ENCODE measurements around the gene FNDC3A. TPM values are rescaled to one million over a fixed set of nuclear protein-coding genes. Genes with fewer than 3 reads are reported as not detected.

The FNDC3A gene
- total and polyA plus RNA-seq, 4 donors: 25.2 to 89.5 (median 32.1) TPM

- Histone ChIP-seq H3K4me3 (ENCODE audit: low read depth in 1 of 3, low read length in 3 of 3) (no peak overlapping the region), H3K27me3 (ENCODE audit: control insufficient read depth in 4 of 4, insufficient read depth in 4 of 4, low read length in 3 of 4) (no peaks in the 10 kb centered on the region), H3K36me3 (ENCODE audit: control insufficient read depth in 4 of 4, insufficient read depth in 3 of 4, low read depth in 1 of 4, low read length in 3 of 4) (no peaks in the 10 kb centered on the region), H3K9me3 (ENCODE audit: control insufficient read depth in 4 of 4, low read length in 3 of 4) (no peaks in the 10 kb centered on the region), H3K27ac (ENCODE audit: low read depth in 1 of 2, low read length in 2 of 2) (no peak overlapping the region), H3K4me1 (ENCODE audit: control insufficient read depth in 4 of 4, insufficient read depth in 4 of 4, low read length in 3 of 4) (no peaks in the 10 kb centered on the region), H3K9ac (ENCODE audit: low read depth in 1 of 2, low read length in 2 of 2) (no peak overlapping the region)
- TF ChIP-seq RAD21 (IDR thresholded peaks at IDR 0.05) (no peak), JUND (IDR thresholded peaks at IDR 0.05) (no peak), FOXA1 (IDR thresholded peaks at IDR 0.05) (no peak), ZBTB33 (IDR thresholded peaks at IDR 0.05) (no peak)
- TF ChIP-seq, protein P1, sequence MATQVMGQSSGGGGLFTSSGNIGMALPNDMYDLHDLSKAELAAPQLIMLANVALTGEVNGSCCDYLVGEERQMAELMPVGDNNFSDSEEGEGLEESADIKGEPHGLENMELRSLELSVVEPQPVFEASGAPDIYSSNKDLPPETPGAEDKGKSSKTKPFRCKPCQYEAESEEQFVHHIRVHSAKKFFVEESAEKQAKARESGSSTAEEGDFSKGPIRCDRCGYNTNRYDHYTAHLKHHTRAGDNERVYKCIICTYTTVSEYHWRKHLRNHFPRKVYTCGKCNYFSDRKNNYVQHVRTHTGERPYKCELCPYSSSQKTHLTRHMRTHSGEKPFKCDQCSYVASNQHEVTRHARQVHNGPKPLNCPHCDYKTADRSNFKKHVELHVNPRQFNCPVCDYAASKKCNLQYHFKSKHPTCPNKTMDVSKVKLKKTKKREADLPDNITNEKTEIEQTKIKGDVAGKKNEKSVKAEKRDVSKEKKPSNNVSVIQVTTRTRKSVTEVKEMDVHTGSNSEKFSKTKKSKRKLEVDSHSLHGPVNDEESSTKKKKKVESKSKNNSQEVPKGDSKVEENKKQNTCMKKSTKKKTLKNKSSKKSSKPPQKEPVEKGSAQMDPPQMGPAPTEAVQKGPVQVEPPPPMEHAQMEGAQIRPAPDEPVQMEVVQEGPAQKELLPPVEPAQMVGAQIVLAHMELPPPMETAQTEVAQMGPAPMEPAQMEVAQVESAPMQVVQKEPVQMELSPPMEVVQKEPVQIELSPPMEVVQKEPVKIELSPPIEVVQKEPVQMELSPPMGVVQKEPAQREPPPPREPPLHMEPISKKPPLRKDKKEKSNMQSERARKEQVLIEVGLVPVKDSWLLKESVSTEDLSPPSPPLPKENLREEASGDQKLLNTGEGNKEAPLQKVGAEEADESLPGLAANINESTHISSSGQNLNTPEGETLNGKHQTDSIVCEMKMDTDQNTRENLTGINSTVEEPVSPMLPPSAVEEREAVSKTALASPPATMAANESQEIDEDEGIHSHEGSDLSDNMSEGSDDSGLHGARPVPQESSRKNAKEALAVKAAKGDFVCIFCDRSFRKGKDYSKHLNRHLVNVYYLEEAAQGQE (IDR thresholded peaks at IDR 0.05): no peak
- TF ChIP-seq, protein P2, sequence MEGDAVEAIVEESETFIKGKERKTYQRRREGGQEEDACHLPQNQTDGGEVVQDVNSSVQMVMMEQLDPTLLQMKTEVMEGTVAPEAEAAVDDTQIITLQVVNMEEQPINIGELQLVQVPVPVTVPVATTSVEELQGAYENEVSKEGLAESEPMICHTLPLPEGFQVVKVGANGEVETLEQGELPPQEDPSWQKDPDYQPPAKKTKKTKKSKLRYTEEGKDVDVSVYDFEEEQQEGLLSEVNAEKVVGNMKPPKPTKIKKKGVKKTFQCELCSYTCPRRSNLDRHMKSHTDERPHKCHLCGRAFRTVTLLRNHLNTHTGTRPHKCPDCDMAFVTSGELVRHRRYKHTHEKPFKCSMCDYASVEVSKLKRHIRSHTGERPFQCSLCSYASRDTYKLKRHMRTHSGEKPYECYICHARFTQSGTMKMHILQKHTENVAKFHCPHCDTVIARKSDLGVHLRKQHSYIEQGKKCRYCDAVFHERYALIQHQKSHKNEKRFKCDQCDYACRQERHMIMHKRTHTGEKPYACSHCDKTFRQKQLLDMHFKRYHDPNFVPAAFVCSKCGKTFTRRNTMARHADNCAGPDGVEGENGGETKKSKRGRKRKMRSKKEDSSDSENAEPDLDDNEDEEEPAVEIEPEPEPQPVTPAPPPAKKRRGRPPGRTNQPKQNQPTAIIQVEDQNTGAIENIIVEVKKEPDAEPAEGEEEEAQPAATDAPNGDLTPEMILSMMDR (IDR thresholded peaks at IDR 0.05; ENCODE audit: low read depth, low read length, missing input control): no peak
- 94% methylated on average over 2 of the region's 2 CpGs for WGBS
- DNase-seq (ENCODE audit: low spot score): no peak
These were observed 70.3 kb downstream of the FNDC3A start for GRCh38 chr13:49046002-49046401.

DNA sequence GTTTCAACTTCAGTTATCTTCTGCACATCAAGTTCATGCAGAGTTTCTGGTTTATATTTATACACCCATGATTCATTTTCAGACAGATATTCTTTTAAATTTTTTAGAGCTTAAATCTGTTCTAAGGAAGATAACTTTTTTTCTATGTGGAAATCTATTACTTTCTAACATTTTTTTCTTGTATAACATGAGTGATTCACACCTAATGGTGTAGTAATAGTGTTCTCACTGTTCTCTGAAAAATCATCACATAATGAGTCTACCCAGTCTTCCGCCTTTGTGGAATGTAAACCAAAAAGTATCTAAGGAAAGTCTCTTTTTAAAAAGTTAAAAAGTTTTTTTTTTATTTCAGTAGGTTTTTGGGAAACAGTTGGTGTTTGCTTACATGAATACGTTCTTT, 70.8 kb downstream of the FNDC3A start:
- no peaks in the 10 kb centered on the region for H3K9me3 ChIP-seq (ENCODE audit: control insufficient read depth in 4 of 4, low read length in 3 of 4)
- no peaks in the 10 kb centered on the region for H3K4me1 ChIP-seq (ENCODE audit: control insufficient read depth in 4 of 4, insufficient read depth in 4 of 4, low read length in 3 of 4)
- TF ChIP-seq TAF1 (conservative IDR thresholded peaks at IDR 0.05) (no peak), MAX (IDR thresholded peaks at IDR 0.05) (no peak)
- TF ChIP-seq, protein P2 (IDR thresholded peaks at IDR 0.05; ENCODE audit: low read depth, low read length, missing input control): no peak
- DNase-seq (ENCODE audit: low spot score): no peak
- H3K27me3 ChIP-seq (ENCODE audit: control insufficient read depth in 4 of 4, insufficient read depth in 4 of 4, low read length in 3 of 4): no peaks in the 10 kb centered on the region
- no peak overlapping the region for H3K4me3 ChIP-seq (ENCODE audit: low read depth in 1 of 3, low read length in 3 of 3)
- H3K9ac ChIP-seq (ENCODE audit: low read depth in 1 of 2, low read length in 2 of 2): no peak overlapping the region
- H3K36me3 ChIP-seq (ENCODE audit: control insufficient read depth in 4 of 4, insufficient read depth in 3 of 4, low read depth in 1 of 4, low read length in 3 of 4): no peaks in the 10 kb centered on the region
- WGBS: 98% methylated on average over 2 of the region's 2 CpGs
- H3K27ac ChIP-seq (ENCODE audit: low read depth in 1 of 2, low read length in 2 of 2): no peak overlapping the region
